Skeletal muscle cell (primary cell): ENCODE results near the gene TAF9.
"Not testable (repeated sequence)": the region's sequence is repeated elsewhere in the genome, so short reads cannot be mapped to it uniquely, and the experiment has no call there.

Experiments
- DNase-seq: peaks from one replicate; pipeline ENCODE4 v3.0.0-alpha.2; 2010; ENCODE audit warnings: low read depth
- H3K4me3 ChIP-seq: 2 replicates; pipeline ENCODE4 v1.5.1; 2011; ENCODE audit warnings: low read depth, mild to moderate bottlenecking, control low read depth, low read length, moderate library complexity

The TAF9 gene

GRCh38 chr5:69369340-69370121 lies at the start of gene TAF9, which contains the start of the genes AK6 and RAD17:
Gene TAF9, minus strand, starts transcription at chr5:69369520. Its CDS starts 3,783 bp downstream, at chr5:69365737.
Gene AK6, minus strand, starts transcription at chr5:69369520. Its CDS starts 30 bp downstream, at chr5:69369490.
Gene RAD17, plus strand, starts transcription at chr5:69369818. Its CDS starts 2,391 bp downstream, at chr5:69372209.
- peak; percentile 69 for DNase-seq
- peak within 1 kb of the TSS; percentile 94 for H3K4me3 ChIP-seq

- H3K4me3 ChIP-seq, result no peak overlapping the region
- no peak for DNase-seq
Measured at GRCh38 chr5:69418554-69418953, 49.2 kb upstream of the TAF9 start.

DNA sequence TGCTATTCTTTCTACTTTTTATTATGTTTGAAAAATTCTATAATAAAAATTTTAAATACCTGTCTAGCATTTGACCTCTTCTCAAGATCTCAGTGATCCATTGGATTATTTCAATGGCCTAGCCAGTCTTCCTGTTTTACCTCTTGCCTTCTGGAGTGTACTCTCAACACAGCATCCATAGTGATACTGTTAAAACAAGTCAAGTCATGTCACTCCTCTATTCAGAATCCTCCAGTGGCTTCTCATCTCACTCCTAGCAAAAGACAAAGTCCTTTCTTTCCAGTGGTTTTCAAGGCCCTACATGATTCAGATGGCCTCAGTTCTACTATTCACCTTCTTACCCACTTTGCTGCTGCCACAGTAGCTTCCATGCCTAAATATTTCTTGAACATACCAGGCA lies 47.4 kb upstream of the TAF9 start:
- no peak overlapping the region for H3K4me3 ChIP-seq
- no peak for DNase-seq

- DNase-seq, result no peak
- no peak overlapping the region for H3K4me3 ChIP-seq
Measured at GRCh38 chr5:69416180-69416579, 46.9 kb upstream of the TAF9 start.

GRCh38 chr5:69415584-69415958 lies 46.3 kb upstream of the TAF9 start:
- H3K4me3 ChIP-seq, result peak overlapping the region; percentile 39
- no peak for DNase-seq

DNA sequence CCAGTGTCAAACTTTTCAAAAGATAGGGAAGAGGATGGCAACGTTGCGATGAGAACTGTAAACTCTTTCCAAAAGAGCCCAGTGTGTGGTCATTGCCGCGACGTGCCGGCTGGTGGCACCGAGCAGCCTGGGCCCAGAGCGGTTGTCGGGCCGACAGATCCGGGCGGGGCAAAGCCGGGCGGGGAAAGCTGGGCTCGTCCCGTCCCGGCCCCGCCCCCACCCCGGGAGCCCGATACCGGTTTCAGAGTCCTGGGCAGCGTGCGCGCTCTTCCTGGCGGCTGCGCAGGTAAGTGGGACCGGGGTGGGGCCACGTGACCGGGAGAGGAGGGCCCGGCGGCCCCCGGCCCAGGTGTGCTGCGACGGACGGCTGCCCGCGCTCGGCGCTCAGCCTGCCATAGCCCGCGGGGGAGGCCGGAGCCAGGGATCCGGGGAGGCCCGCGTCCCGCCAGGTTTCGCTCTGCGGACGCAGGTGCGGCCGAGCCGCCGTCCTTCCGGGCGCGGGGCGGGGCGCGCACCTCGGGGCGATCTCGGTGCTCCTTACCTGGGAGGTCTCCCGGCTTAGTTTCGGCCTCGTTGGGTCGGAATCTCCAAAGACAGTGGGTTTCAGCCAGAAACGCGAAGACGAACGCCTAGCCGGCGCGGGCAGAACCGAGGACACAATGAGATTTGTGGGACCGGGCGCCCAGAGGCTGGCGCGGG lies 45.7 kb upstream of the TAF9 start, which contains the start of gene MARVELD2:
Gene MARVELD2 (plus strand): TSS at position 232 of the 699 bp plus-strand sequence. CDS start 4,270 bp downstream, outside the sequence.
- DNase-seq, result no peak

DNA sequence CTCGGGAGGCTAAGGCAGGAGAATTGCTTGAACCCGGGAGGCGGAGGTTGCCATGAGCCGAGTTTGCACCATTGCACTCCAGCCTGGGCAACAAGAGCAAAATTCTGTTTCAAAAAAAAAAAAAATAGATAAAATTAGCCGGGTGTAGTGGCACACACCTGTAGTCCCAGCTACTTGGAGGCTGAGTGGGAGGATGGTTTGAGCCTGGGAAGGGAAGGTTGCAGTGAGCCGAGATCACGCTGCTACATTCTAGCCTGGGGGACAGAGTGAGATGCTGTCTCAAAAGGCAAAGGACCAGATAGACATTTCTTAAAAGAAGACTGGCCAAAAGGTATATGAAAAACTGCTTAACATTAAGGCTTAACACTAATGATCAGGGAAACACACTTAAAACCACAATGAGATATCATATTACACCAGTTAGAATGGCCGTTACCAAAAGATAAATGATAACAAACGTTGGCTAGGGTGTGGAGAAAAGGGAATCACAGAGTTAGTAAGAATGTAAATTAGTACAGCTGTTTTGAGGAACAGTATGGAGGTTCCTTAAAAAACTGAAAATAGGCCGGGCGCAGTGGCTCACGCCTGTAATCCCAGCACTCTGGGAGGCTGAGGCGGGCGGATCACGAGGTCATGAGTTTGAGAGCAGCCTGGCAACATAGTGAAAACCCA lies 35.5 kb upstream of the TAF9 start:
- no peak for DNase-seq
- H3K4me3 ChIP-seq, result no peak overlapping the region

More for the DNA sequence above, 45.7 kb upstream of the TAF9 start, which contains the start of gene MARVELD2:
- peak within 1 kb of the TSS; percentile 39 for H3K4me3 ChIP-seq

GRCh38 chr5:69378376-69378775 lies 9.1 kb upstream of the TAF9 start:
- no peak for DNase-seq
- no peak overlapping the region for H3K4me3 ChIP-seq

- no peak for DNase-seq
Measured at GRCh38 chr5:69374911-69375446, 5.7 kb upstream of the TAF9 start.

GRCh38 chr5:69372394-69372793 lies 3.1 kb upstream of the TAF9 start:
- H3K4me3 ChIP-seq, result no peak overlapping the region
- no peak for DNase-seq

More at GRCh38 chr5:69374911-69375446, 5.7 kb upstream of the TAF9 start:
- H3K4me3 ChIP-seq, result no peak overlapping the region

- H3K4me3 ChIP-seq, result peak overlapping the region; percentile 94
- not testable (repeated sequence) for DNase-seq
Measured at GRCh38 chr5:69370335-69370734, 1.0 kb upstream of the TAF9 start.

GRCh38 chr5:69368458-69369339 lies 621 bp downstream of the TAF9 start:
- H3K4me3 ChIP-seq, result peak overlapping the region; percentile 94
- peak; percentile 13 for DNase-seq

DNA sequence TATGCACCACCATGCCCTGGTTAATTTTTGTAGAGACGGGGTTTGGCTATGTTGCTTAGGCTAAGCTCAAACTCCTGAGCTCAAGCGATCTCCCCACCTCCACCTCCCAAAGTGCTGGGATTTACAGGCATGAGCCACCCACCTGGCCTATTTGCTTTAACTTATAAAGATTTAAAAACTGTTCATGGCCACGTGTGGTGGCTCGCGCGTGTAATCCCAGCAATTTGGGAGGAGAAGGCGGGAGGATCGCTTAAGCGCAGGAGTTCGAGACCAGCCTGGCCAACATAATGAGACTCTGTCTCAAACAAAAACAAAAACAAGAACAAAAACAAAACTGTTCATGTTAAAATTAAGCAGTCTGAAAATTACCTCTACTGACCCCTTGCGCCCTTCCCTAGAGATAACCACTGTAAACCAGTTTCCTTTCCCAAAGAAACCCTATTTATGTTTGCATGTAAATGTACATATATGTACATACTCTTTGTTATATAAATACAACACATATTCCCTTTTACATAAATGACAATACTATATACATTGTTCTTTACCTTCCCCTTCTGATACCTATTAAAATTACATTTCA lies 1.5 kb downstream of the TAF9 start:
- H3K4me3 ChIP-seq, result peak overlapping the region; percentile 94
- no peak for DNase-seq

- DNase-seq, result no peak
- no peak overlapping the region for H3K4me3 ChIP-seq
Measured at GRCh38 chr5:69364850-69365249, 4.5 kb downstream of the TAF9 start.

- DNase-seq, result no peak
- H3K4me3 ChIP-seq, result no peak overlapping the region
Measured at GRCh38 chr5:69364414-69364813, 4.9 kb downstream of the TAF9 start.

GRCh38 chr5:69360442-69360841 lies 8.9 kb downstream of the TAF9 start:
- H3K4me3 ChIP-seq, result no peak overlapping the region
- no peak for DNase-seq

GRCh38 chr5:69359699-69360098 lies 9.6 kb downstream of the TAF9 start:
- no peak for DNase-seq
- H3K4me3 ChIP-seq, result no peak overlapping the region

DNA sequence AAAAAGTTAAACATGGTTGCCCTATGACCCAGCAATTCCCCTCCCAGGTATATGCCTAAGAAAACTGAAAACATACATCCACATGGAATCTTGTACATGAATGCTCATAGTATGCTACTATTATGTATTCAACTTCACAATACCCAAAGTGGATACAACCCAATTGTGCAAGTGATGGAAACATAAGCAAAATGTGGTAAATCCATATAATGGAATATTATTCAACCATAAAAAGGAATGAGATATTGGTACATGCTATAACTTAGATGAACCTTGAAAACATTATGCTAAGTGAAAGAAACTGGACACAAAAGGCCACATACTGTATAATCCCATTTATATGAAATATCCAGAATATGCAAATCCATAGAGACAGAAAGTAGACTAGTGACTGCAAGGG lies 18.7 kb downstream of the TAF9 start:
- no peak for DNase-seq
- H3K4me3 ChIP-seq, result no peak overlapping the region
